ENCODE results near the gene IL17B.

DNA sequence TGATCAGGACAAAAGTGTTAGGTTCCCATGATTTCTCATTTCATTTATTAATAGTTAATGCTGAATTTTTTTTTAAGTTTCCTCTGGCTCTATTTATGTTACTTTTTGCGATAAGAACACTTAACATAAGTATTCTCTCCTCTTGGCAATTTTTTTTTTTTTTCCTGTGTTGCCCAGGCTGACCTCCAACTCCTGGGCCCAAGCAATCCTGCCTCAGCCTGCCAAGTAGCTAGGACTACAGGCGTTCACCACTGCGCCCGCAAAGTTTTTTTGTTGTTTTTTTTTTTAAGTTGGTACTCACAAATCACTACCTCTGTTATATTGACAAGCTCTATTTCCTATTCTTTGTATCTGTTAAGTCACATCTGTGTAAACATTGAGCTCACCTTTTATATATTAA is 26.9 kb downstream of the IL17B start:
- TF ChIP-seq CTCF (conservative IDR thresholded peaks at IDR 0.05; ENCODE audit: low read depth in 2 of 2) (no peak), ZNF331 (CRISPR knock-in tag; IDR thresholded peaks at IDR 0.05; ENCODE audit: low read depth) (no peak), STAT1 (IDR thresholded peaks at IDR 0.05; ENCODE audit: unreplicated experiment) (no peak), EZH2 (IDR thresholded peaks at IDR 0.05; ENCODE audit: low read depth, unreplicated experiment) (no peak)

Measured in GM23338 (cell line).